NCI-H1417 treated with DMSO at 0.1 percent for 48 hours (cell line): ENCODE measurements around the gene EPS8L1.
"Not testable (repeated sequence)": the region's sequence is repeated elsewhere in the genome, so short reads cannot be mapped to it uniquely, and the experiment has no call there.

ENCODE experiments used
- DNase-seq: peaks from one replicate; lab custom pipeline; 2025; lab: John Stamatoyannopoulos, UW

The EPS8L1 gene

GRCh38 chr19:55075371-55075998, at the start of gene EPS8L1:
EPS8L1 (plus strand) TSS chr19:55075869; CDS start chr19:55076445, 576 bp downstream.
- DNase-seq: no peak

- DNase-seq: not testable (repeated sequence)
Observed at GRCh38 chr19:55027140-55027471, 48.6 kb upstream of the EPS8L1 start.

DNA sequence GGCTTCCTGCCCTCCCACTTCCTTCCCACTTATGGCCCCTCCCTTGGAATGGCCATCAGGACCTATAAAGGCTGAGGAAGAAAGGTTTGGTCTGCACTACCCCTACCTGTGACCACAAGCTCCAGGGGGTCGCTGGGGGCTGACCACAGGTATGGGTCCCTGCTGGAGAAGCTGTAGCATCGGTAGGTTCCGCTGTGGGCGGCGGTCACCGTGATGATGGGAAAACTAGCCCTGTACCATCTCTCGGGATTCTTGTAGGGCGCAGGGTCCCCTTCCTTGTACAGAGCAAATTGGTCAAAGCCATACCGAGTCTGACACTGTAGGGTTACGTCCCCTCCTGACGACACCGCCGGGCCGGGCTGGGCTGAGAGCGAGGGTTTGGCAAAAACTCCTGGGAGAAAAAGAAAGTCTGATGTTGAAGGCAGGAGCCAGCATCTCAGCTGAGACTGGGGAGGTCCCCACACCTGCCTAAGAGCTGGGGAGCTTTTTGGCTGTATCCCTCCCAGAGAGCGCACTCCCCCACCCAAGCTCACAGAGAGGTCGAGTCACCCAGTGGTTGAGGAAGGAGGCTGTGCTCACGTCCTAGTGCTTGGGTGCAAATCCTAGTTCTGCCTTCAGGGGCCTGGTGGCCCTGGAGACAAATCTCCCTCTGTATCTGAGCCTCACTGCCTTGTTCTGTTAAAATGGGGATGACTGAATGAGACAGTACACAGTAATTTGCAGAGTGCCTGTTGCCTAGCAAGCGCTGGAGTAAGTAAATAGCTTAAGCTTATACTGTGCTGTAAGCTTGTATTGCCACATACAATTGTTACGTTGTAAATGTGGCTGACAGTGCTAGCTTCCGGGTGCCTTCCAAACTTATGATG, 48.0 kb upstream of the EPS8L1 start:
- DNase-seq: no peak

GRCh38 chr19:55028757-55029156, 46.9 kb upstream of the EPS8L1 start:
- DNase-seq: no peak

DNA sequence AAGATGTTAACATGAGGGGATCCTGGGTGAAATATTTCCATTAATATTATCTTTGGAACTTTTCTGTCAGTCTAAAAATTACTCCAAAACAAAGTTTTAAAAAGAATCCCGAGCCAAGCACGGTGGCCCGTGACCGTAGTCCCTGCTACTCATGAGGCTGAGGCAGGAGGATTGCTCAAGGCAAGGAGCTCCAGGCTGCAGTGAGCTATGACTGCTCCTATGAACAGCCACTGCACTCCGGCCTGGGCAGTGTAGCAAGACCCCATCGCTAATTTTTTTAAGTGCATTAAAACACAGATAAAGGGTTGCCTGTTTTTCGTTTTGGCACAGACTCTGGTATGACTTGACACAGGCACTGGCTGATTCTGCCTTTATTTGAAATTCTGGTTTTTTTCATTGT, 44.5 kb upstream of the EPS8L1 start:
- DNase-seq: no peak

GRCh38 chr19:55032170-55032800, 43.4 kb upstream of the EPS8L1 start:
- no peak for DNase-seq

DNA sequence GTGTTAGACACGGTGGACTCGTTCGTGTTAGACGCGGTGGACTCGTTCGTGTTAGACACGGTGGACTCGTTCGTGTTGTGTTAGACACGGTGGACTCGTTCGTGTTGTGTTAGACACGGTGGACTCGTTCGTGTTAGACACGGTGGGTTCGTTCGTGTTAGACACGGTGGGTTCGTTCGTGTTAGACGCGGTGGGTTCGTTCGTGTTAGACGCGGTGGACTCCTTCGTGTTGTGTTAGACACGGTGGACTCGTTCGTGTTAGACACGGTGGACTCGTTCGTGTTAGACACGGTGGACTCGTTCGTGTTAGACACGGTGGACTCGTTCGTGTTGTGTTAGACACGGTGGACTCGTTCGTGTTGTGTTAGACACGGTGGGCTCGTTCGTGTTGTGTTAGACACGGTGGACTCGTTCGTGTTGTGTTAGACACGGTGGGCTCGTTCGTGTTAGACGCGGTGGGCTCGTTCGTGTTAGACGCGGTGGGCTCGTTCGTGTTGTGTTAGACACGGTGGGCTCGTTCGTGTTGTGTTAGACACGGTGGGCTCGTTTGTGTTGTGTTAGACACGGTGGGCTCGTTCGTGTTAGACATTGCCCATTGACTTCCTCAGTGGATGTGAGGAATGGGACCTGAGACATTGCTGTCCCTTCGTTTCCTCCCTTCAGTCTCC, 42.6 kb upstream of the EPS8L1 start:
- DNase-seq: not testable (repeated sequence)

GRCh38 chr19:55034751-55035150, 40.9 kb upstream of the EPS8L1 start:
- DNase-seq: no peak

- DNase-seq: no peak
Observed at GRCh38 chr19:55036058-55036457, 39.6 kb upstream of the EPS8L1 start.

DNA sequence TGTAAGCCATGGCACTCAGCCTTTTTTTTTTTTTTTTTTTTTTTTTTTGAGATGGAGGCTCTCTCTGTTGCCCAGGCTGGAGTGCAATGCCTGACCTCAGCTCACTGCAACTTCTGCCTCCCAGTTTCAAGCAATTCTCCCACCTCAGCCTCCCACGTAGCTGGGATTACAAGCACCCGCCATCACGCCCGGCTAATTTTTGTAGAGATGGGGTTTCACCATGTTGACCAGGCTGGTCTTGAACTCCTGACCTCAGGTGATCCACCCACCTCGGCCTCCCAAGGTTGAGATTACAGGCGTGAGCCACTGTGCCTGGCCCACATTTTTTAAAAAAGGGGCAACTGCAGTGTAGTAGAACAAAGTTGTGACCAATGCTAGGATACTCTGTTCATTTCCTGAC, 38.1 kb upstream of the EPS8L1 start:
- DNase-seq: not testable (repeated sequence)

GRCh38 chr19:55040654-55041053, 35.0 kb upstream of the EPS8L1 start:
- DNase-seq: not testable (repeated sequence)

- DNase-seq: no peak
Observed at GRCh38 chr19:55041244-55041626, 34.4 kb upstream of the EPS8L1 start.

DNA sequence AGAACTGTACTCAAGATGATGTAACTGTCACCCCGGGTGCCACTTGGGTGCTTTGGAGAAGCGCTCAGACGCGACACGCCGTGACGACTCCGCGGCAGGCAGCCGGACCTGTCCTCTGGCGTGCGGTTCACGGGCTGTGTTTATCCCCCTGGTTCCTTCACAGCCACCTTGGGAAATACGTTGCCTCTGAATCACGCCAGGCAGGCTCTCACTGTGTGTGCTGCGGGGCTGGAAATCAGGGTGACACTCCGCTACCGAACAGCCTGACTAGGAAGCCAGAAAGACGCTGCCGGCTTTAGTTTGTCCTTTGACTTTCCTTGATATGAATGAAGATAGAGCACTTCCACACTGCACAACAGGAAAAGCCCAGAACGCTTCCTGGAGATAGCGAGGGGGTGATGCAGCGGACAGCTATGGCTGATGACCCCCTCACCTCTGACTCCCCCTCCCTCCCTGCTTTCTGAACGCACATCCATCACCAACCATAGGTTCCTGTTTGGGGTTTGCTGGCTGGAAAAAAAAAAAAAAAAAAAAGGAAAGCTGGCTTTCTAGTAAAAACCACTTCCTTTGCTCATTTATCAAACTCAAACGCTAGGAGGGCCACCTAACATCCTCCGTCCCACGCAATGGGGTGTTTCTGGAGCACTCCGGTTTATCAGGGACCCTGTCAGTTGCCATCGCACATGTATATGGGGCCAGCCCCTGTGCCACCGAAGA, 33.9 kb upstream of the EPS8L1 start:
- DNase-seq: no peak

GRCh38 chr19:55042344-55042678, 33.4 kb upstream of the EPS8L1 start:
- no peak for DNase-seq

GRCh38 chr19:55042688-55043087, 33.0 kb upstream of the EPS8L1 start:
- no peak for DNase-seq

DNA sequence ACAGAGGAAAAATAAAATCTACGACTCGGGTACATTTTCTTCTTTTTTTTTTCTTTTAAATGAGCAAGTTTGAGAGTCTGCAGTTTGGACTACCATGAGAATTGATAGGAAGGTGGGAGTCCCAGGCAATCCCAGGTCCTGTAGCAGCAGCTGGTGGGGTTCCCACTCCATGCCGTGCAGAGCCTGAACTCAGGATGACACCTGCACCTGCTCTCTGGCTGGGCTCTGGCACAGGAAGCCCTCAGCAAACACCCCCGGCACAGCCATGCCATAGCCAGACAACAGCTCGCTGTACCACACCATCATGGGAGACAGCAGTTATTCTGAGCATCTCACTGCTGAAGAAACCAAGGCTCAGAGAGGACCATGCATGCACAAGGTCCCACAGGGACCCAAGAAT, 31.4 kb upstream of the EPS8L1 start:
- DNase-seq: no peak

DNA sequence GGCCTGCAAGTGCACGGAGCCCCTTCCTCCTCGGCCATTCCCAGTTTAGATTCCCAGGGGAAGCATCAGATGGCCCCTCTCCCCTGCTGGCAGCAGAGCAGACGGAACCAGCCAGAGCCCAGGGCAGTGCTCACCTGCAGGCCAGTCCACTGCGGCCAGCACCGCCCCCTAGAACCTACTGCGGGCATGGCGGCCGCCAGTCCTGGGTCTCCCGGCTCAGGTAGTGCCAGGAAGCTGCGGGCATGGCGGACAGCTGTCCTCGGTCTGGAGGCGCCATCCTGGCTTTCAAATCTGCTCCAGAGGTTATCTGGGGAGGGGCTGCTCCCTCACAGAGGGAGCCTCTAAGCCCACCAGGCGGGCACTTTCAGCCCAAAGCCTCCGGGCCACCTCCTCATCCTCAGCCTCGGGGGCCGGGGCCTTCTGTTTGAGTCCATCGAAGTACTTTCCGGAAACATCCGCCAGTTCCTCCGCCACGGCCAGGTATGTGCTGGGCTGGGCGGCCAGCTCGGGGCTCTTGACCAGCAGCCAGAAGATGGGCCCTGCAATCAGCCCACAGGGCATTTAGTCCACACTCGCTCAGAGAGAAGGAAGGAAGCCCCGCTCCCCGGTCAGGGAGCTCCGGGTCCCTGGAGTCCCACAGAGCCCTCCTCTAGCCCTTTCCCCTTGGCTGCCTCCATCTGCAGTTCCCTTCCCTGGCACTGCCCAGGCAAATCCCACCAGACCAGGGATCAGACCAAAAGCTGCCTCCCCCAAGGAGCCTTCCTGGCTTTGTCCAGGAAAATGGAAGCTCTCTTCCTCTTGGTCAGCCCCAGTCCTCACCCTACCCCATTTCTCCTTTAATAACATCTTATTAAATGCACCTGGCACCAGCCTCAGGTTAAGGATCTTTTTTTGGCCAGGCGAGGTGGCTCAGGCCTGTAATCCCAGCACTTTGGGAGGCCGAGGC, 30.6 kb upstream of the EPS8L1 start:
- no peak for DNase-seq

DNA sequence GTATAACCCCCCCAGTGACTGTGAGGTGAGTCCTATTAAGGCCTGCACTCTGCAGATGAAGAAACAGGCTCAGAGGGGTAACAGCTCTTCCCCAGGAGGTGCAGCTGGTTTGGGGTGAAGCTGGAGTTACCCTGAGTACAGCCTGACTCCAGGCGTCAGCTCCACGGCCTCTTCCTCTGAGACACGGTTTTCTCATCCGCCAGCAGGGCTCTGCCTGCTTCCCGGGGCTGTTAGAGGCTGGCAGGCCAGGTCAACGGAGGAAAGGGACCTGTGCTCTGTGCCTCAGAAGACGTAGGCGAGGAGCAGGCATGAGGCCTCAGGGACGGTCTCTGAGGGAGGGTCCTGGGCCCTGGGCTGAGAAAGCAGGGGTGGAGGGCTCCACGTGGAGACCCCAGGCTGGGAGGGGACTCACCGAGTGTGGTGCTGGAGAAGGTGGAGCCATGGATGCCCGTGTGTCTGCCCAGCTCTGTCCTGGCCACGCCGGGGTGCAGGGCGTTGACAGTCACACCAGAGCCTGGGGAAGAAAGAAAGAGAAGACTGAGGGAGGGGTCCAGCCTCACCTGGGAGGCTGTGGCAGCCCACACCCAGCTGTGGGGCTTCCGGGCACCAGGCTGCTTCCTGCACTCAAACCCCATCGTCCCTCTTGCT, 28.6 kb upstream of the EPS8L1 start:
- DNase-seq: no peak

DNA sequence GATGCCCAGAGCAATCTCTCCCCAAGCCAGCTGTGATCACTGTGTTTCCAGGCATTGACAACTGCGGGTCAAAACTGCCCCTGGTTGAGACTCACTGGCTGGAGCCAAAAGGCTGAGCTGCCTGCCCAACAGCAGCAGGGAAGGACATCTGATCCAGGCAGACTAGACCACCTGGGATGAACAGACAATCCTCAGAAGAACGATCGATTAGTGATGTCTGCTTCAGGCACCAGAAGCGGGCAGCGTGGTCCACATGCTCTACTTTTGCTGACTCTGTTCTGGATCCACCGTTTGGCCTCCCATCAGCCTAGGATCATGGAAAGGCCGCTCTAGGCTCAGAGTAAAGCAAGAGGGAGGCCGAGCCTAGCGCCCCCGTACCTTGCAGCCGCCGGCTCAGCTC, 27.7 kb upstream of the EPS8L1 start:
- DNase-seq: no peak

DNA sequence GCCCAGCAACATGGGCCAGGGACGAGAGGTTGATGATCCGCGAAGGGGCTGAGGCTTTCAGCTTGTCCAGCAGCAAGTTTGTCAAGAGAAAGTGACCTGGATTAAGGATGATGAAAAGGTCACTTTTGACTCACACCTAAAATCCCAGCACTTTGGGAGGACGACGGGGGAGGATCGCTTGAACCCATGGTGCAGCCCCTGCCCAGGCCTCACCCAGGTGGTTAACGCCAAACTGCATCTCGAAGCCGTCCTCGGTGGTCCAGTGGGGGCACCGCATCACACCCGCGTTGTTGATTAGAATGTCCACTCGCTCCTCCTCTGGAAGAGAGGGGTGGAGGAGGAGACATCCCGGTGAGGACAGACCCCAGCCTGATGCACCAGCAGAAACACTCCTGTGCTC, 27.2 kb upstream of the EPS8L1 start:
- no peak for DNase-seq
